HK-2 (cell line): ENCODE data around the gene HEXIM1.

Experiments used
- DNase-seq: peaks from one replicate; pipeline ENCODE4 v3.0.0-alpha.2; 2018; ENCODE audit not compliant: unreplicated experiment

The HEXIM1 gene

DNA sequence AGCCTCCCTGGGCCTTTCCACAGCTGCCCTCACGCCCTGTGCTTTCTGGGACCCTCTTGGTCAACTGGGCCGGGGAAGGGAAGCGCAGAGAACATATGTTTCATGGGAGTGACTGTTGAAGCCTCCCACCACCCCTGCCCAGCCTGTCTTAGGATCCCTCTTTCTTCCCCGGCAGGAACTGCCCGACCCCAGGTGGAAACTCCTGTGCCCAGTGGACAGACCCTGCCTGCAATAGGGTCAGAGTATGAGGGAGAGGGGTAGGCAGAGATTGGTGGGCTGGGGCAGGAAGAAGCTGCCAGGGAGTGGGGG, 23.9 kb downstream of the HEXIM1 start:
- no peak for DNase-seq

DNA sequence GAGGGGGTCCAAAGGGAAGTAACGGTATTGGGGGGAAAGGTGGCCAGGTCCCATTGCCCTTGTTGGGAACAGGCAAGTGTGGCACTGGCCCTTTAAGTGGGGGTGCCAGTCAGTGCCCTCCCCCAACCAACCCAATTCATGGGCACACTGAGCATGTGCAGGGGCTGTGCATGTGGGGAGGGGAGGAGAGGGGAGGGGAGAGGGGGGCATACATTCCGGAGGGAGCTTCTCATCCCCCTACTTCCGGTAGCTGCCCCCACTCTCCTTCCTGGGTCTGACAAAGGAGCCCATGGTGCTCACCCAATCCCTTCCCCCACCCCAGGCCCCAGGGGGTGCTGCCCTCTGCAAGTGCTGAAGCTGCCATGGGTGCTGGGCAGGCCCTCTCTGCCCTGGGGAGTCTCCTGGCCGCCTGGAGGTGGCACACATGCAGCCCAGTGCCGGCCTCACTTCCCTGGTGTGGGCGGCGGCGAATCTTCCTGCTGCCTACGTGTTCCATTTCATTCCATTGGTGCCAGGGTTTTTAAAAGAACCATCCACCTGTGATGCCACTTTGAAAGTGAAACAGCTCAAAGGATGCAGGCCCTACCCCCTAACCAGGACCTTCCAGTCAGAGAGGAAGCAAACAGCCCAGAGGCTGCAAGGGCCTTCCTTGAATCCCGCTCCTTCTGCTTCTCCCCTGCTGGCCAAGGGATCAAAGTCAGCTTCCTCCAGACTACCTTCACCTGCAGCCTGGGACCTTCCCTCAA, 24.4 kb downstream of the HEXIM1 start:
- DNase-seq: peak; percentile 97

DNA sequence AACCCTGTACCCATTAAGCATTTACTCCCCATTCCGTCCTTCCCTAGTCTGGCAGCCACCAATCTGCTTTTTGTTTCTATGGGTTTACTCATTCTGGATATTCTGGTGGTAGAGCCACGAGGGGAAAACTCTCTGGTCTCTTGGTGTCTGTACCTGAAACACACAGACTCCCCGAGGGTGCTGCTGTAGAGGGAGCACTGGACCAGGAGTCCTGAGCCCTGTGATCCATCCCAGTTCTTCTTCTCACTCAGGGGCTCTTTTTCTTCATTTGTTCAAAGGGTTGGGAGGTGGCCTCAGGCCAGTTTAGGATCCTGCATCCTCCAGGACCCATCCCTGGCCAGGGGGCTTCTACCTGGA, 27.5 kb downstream of the HEXIM1 start:
- DNase-seq: no peak

- no peak for DNase-seq
Observed at GRCh38 chr17:45177563-45177962, 29.3 kb downstream of the HEXIM1 start.

- no peak for DNase-seq
Observed at GRCh38 chr17:45184144-45184543, 35.9 kb downstream of the HEXIM1 start.

DNA sequence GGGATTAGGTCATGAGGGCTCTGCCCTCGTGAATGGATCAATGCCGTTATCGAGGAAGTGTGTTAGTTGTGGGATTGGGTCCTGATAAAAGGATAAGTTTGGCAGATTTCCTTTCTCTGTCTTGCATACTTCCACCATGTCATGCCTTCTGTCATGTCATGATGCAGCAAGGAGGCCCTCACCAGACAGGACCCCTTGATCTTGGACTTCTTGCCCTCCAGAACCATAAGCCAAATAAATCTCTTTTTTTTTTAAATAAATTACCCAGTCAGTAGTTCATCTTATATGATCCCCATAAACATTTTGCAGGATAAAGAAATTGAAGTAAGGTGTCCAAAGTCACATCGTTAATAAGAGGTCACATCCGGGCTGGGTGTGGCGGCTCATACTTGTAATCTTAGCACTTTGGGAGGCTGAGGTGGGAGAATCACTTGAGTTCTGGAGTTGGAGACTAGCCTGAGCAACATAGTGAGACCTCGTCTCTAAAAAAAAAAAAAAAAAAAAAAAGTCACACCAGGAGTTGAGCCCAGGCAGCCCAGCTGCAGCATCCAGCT, 38.6 kb downstream of the HEXIM1 start:
- DNase-seq: no peak

- no peak for DNase-seq
Observed at GRCh38 chr17:45189009-45189408, 40.7 kb downstream of the HEXIM1 start.

GRCh38 chr17:45190503-45191255, 42.4 kb downstream of the HEXIM1 start:
- DNase-seq: no peak

- no peak for DNase-seq
Observed at GRCh38 chr17:45195424-45195823, 47.1 kb downstream of the HEXIM1 start.

DNA sequence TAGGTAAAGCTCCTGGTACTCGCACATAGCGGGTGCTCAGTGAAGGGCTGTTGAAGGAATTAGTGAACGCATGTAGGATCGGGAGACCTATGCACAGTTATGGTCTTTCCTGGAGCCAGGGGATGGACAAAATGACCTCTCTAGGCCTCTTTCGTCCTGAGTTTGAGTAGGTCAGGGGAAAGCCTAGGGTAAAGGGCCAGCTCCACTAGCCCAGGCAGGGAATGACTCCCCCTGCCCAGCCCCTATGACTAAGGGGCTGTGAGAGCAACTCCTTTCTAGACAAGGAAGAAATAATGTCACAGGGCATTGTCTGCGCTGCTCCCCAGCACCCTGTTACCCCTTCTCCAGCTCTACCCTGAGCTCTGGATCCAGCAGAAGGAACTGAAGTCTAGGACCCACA, 48.8 kb downstream of the HEXIM1 start:
- peak; percentile 16 for DNase-seq

- peak; percentile 97 for DNase-seq
Observed at GRCh38 chr17:45197555-45198334, 49.5 kb downstream of the HEXIM1 start.

- DNase-seq: no peak
Observed at GRCh38 chr17:45200701-45201100, 52.4 kb downstream of the HEXIM1 start.

GRCh38 chr17:45201457-45201856, 53.2 kb downstream of the HEXIM1 start:
- DNase-seq: no peak
